ENCODE measurements around the gene ANKRD33B. TPM values are rescaled to one million over a fixed set of nuclear protein-coding genes. Genes with fewer than 3 reads are reported as not detected.

The ANKRD33B gene
- total RNA-seq, 2 donors from 2014 or later: 4.1 to 7.4 TPM

- H3K9me3 ChIP-seq: no peaks in the 10 kb centered on the region
- no peaks in the 10 kb centered on the region for H3K36me3 ChIP-seq
- H3K4me1 ChIP-seq (replicated peaks): no peaks in the 10 kb centered on the region
- WGBS: 91% methylated on average over 6 of the region's 6 CpGs
- no peak overlapping the region for H3K27ac ChIP-seq
- TF ChIP-seq, protein P1, sequence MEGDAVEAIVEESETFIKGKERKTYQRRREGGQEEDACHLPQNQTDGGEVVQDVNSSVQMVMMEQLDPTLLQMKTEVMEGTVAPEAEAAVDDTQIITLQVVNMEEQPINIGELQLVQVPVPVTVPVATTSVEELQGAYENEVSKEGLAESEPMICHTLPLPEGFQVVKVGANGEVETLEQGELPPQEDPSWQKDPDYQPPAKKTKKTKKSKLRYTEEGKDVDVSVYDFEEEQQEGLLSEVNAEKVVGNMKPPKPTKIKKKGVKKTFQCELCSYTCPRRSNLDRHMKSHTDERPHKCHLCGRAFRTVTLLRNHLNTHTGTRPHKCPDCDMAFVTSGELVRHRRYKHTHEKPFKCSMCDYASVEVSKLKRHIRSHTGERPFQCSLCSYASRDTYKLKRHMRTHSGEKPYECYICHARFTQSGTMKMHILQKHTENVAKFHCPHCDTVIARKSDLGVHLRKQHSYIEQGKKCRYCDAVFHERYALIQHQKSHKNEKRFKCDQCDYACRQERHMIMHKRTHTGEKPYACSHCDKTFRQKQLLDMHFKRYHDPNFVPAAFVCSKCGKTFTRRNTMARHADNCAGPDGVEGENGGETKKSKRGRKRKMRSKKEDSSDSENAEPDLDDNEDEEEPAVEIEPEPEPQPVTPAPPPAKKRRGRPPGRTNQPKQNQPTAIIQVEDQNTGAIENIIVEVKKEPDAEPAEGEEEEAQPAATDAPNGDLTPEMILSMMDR (IDR thresholded peaks at IDR 0.05): no peak
- TF ChIP-seq POLR2AphosphoS5 (IDR thresholded peaks at IDR 0.05) (no peak), POLR2A (IDR thresholded peaks at IDR 0.05) (no peak)
- DNase-seq (ENCODE audit: low spot score): no peak
- H3K4me3 ChIP-seq: no peak overlapping the region
- intact Hi-C loops (cut with DNase I): no loop called here
- no peaks in the 10 kb centered on the region for H3K27me3 ChIP-seq (replicated peaks; ENCODE audit: insufficient read depth)
Measured at GRCh38 chr5:10578869-10579268, 15.0 kb downstream of the ANKRD33B start.

GRCh38 chr5:10579536-10580521 lies 16.0 kb downstream of the ANKRD33B start:
- no peak for DNase-seq (ENCODE audit: low spot score)
- H3K9me3 ChIP-seq: no peaks in the 10 kb centered on the region
- H3K36me3 ChIP-seq: no peaks in the 10 kb centered on the region
- no peaks in the 10 kb centered on the region for H3K27me3 ChIP-seq (replicated peaks; ENCODE audit: insufficient read depth)
- intact Hi-C loops (cut with DNase I): no loop called here
- no peak overlapping the region for H3K27ac ChIP-seq
- 86% methylated on average over 8 of the region's 8 CpGs for WGBS
- H3K4me3 ChIP-seq: no peak overlapping the region
- no peaks in the 10 kb centered on the region for H3K4me1 ChIP-seq (replicated peaks)
- TF ChIP-seq POLR2A (IDR thresholded peaks at IDR 0.05) (no peak), POLR2AphosphoS5 (IDR thresholded peaks at IDR 0.05) (no peak)
- TF ChIP-seq, protein P1 (IDR thresholded peaks at IDR 0.05): no peak

DNA sequence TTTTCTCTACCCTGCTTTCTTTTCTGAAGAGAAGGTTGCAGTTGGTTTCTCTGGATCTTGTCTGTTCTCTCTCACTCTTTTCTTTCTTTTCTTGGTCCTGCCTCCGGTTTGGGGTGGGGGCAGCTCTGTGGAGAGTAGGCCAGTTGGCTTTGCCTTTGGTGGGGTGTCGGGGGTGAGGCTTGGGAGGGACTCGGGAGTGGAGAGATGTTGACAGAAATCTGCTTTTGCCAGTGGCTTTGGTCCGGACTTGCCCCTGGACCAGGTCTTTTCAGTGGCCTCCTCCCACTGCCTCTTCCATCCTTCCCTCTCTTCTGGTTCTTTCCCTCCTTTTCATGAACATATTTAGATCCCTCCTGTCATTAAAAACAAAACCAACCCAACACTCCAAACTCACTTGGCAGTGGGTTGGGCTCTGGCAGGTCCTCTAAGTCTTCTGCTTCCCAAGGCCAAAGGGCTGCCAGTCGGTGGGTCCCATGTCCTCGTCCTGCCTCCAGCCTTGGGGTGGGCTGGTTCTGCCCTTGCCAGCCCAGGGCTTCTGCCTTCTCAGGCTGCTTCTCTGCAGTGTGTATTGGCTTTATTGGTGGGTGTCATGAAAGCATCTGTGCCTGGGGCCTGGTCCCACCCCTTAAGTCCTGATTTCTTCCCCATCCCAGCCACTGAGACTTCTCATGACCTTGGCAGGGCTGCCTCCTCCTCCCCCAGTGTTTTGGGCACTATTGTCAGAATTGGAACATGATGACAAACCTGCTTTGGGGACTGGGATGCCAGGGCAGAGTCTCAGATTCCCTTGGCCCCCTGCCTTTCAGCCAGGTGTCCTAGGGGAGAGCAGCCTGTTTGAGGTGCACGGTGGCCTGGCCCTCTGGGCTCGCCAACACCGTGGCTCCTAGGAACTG lies 16.9 kb downstream of the ANKRD33B start:
- H3K27ac ChIP-seq: no peak overlapping the region
- DNase-seq (ENCODE audit: low spot score): no peak

DNA sequence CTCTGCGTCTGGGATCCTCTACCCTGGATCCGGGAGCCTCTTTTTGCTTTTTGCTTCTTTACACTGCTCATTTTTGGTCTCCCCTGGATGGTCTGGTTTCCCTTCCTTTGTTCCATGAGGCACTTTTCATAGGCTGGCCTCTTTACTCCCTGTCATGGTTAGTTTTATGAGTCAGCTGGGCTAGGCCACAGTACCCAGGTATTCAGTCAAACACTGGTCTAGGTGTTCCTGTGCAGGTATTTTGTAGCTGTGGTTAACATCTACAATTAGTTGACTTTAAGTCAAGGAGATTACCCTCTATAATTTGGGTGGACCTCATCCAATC lies 17.5 kb downstream of the ANKRD33B start:
- TF ChIP-seq POLR2A (IDR thresholded peaks at IDR 0.05): no peak
- TF ChIP-seq POLR2AphosphoS5 (IDR thresholded peaks at IDR 0.05): no peak
- TF ChIP-seq, protein P1 (IDR thresholded peaks at IDR 0.05): no peak
- Histone ChIP-seq H3K9me3 (no peaks in the 10 kb centered on the region), H3K27ac (peak overlapping the region in 1 of 2 donors; percentile 1), H3K27me3 (replicated peaks; ENCODE audit: insufficient read depth) (no peaks in the 10 kb centered on the region), H3K4me1 (replicated peaks) (no peaks in the 10 kb centered on the region), H3K36me3 (no peaks in the 10 kb centered on the region), H3K4me3 (no peak overlapping the region)
- no peak for DNase-seq (ENCODE audit: low spot score)
- WGBS: 84% methylated on average over 2 of the region's 2 CpGs
- intact Hi-C loops (cut with DNase I): no loop called here

More for the DNA sequence above, 16.9 kb downstream of the ANKRD33B start:
- TF ChIP-seq POLR2A (IDR thresholded peaks at IDR 0.05) (no peak), POLR2AphosphoS5 (IDR thresholded peaks at IDR 0.05) (no peak)
- TF ChIP-seq, protein P1 (IDR thresholded peaks at IDR 0.05): no peak
- intact Hi-C loops (cut with DNase I): no loop called here
- Histone ChIP-seq H3K4me1 (replicated peaks) (no peaks in the 10 kb centered on the region), H3K4me3 (no peak overlapping the region), H3K27me3 (replicated peaks; ENCODE audit: insufficient read depth) (no peaks in the 10 kb centered on the region), H3K36me3 (no peaks in the 10 kb centered on the region), H3K9me3 (no peaks in the 10 kb centered on the region)
- WGBS: 78% methylated on average over 9 of the region's 9 CpGs
